NOMO-1 treated with DMSO at 0.1 percent for 48 hours (cell line): Measurements from ENCODE around the gene MED15.

Experiments
- DNase-seq: peaks from one replicate; lab custom pipeline; 2025; ENCODE audit not compliant: unreplicated experiment; lab: John Stamatoyannopoulos, UW

The MED15 gene

DNA sequence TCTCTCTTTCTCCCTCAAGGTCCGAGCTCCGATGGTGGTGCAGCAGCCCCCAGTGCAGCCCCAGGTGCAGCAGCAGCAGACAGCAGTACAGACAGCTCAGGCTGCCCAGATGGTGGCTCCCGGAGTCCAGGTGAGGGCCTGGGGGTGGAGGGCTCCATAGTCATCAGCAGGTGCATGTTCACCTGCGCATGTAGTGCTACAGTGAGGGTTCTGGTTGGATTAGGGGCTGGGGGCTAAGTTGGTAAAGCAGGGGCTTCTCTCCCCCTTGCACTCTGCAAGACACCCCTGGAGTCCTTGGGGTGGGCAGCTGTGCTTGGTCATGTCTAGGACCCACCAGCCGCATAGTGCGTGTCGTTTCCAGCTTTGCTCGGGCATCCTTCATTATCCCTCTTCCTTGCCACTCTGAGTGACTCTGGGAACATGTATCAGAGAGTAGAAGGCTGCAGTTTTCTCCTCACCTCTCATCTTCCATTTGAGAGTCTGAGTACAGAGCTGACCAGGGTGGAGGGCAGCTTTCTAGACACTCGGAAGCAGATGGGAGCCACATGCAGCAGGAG, 61.2 kb downstream of the MED15 start:
- DNase-seq, result no peak

DNA sequence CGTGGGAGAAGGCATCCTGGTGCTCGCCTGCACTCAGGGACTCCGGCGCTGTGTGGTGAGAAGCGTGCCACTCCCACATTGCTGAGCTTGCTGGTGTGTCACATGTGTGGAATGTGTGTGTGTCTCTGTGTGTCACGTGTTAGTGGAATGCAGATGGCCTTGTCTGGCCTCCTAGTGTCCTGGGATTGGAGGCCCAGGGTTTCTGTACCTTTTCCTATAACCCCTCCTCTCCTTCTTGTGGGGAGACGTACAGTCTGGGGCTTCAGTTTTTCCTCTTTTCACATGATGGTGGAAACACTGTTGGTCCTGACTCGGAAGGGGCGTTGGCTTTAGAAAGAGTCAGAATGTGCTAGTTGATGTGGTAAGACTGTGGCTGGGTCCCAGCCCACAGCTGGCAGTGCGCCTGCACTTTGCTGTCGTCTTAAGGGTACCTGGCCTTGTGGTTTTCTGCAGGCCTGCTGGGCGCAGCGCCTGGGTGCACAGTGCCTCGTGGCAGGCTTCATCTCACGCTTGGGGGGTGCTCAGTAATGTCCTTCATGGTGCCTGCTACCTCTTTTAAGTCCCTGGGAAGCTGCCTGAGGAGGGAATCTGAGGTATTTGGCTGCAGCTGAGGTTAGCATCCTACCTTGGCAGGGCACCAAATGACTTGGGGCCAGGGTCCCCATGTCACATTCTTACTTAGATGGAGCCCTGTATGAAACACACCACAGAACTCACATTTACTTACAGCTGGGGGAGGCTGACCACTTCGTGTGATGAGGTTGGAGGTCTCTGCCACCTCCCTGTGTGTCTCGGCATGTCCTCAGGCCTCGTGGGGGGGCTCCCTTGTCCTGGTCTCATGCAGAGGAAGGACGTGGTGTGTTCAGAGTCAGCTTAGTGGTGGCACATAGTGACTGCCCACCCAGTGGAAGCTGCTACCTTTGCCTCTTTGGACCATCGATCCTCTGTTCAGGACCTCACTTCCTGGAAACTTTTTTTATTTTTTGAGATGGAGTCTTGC, 61.9 kb downstream of the MED15 start:
- no peak for DNase-seq

DNA sequence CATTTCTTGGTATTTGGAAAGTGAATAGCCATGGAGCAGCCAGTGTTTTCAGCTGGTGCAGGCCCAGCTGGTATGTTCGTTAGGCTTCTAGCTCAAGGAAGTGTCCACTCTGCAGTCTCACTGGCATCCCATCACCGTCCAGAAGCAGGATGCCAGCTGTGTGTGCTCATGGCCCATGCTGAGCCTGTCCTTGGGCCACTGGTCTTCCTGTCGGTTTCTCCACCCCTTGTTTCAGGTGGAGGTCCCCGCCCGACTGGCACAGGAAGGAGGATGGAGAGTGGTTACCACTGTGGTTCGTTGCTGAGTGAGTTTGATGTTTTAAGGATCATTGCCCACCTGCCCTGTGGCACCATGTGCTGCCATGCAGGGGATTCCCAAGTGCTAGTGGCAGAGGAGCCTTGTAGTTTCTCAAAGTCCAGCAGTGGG, 63.7 kb downstream of the MED15 start:
- DNase-seq, result no peak

DNA sequence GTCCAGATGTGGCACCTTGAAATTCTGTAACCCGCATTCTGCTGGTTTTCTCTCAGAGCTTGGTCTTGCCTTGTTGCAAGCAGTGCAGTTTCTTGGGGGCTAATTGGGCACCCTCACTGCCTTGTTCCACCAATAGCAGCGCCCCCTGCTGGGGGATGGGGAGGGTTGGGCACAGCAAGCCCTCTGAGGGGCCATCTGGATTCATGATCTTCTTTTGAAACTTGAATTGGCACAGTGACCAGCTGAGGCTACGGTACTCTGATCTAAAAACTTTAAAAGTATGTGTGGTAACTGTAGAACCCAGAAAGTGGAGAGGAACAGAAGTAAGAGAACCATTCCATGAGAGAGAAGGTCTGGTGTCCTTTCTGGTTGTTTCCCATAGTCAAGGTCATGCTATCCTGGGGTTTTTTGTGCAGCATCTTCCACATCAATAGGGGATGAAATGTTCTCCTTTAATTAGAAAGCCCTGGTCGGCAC, 64.2 kb downstream of the MED15 start:
- DNase-seq, result no peak

DNA sequence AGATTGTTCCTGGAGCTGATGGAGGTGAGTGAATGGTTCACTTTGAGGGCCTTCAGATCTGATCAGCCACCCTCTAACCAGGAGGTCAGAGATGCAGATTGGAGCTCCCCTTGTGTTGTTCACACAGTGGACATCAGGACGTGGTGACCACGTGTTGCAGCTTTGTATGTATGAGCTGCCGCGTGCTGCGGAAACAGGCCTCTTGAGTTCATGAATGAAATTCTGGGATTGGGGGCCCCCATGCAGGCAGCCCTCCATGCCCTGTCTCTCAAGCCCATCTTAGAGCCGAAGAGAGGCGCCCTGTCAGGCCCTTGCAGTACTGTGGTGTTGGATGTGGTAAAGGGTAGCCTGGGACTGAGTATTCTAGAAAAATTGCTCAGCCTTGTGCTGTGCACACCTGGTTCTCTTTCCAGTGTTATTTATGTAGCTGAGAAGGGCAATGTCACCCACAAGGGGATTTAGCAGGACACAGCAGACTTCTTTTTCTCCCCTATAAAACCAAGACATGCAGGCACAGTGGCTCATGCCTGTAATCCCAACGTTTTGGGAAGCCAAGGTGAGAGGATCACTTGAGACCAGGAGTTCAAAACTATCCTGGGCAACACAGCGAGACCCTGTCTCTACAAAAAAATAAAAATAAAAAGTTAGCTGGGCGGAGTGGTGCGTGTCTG, 64.9 kb downstream of the MED15 start:
- DNase-seq, result no peak

DNA sequence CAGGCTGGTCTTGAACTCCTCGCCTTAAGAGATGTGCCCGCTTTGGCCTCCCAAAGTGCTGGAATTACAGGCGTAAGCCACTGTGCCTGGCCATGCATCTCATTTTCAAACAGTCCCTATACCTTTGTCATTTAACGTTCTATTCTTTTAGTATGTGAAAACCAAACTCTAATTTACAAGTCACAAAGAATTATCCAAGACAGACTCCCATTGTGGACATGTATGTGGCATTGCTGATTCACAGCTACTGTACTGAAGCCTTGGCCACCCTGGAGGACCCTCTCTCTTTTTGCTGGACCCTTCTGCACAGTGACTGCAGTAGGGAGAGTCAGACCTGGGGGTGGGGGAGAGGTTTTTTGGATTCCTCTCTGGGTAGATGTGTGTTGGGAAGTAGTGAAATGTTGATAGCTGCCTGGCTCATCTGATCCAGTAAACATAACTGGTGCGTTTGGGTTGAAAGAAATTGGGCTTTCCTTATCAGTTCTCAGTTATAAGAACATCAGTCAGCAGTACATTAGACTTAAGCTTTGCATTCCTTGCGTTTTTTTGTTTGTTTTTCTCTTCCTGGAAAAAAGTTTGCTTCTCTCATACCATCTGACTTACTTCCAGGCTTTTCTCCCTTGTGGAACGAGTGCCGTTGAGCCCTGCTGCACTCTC, 65.9 kb downstream of the MED15 start:
- DNase-seq, result no peak

DNA sequence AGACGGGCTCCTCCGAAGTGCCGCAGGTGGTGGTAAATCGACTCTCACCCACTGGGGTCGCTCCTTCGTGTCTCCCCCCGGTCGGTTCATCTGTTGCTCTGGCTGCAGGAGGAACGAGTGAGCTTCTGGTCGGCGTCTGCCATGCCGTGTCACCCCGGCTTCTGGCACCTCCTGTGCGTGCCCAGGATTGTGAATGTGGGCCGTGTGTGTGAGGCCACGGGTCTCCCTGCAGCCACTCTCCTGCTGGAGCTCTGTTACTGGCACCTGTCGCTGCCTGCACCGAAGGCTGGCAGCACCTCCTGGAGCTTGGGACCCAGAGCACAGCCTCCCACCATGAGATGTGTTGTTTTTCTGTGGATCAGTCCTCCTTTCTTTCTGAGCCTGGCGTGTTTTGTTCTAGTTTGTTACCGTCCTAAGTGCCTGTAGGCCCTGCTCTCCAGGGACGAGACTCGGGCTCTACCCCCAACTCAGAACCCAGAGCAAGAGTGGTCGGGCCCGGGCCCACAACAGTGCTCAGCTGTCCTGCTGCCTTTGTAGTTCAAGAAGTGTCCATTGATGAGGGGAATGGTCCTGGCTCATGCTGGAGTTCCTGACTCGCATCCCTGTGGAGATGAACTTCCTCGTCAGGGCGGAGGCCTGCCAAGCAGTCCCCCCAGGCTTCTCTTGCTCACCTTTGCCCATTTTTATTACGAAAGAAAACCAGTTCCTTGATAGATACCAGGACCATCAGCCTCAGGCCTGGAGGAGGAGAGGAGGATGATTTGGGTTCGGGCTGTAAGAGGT, 66.6 kb downstream of the MED15 start:
- no peak for DNase-seq

DNA sequence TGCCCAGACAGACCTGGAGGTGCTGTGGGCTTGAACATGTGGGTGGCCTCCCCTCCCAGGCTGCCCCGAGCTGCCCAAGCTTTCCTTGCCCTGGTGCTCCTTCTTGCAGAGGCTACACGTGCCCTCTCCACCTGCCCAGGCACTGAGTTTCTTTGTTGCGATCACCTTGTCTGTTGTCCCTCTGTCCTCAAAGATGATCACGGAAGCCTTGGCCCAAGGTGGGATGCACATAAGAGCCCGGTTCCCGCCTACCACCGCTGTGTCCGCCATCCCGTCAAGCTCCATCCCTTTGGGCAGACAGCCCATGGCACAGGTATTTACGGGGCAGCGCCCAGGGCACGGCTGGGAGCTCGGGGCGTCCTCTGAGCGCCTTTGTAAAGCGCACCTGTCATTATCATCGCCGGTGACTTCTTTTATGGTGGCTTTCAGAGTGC, 67.5 kb downstream of the MED15 start:
- no peak for DNase-seq

DNA sequence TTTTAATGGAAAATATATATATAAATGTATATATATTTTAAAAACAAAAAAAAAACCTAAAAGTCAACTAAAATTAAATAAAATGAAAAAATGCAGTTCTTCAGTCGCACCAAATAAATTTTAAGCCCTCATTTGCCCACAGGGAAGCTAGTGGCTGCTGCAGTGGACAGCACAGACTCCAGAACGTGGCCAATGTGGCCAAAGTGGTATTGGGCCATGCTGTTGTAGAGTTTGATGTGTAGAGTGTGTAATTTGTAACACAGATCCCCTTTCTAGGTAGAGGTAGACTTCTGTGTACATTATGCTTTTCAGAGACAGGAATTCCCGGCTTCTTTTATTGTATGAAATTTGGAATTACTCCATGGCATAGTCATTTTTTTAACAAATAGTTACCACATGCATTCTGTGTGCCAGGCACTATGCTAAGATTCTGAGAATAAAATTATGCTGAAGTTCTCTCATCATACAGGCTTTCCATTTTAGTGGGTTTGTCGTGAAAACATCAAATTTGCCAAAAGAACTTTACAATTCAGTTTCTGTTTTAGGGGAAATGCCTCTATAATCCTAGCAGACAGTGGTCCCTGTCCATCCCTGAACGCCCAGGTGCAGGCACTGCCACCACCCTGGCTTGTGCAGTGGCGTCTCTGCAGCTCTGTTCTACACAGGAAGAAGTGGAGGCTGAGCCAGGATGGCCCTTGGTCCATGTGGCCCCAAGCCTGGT, 68.5 kb downstream of the MED15 start:
- no peak for DNase-seq

DNA sequence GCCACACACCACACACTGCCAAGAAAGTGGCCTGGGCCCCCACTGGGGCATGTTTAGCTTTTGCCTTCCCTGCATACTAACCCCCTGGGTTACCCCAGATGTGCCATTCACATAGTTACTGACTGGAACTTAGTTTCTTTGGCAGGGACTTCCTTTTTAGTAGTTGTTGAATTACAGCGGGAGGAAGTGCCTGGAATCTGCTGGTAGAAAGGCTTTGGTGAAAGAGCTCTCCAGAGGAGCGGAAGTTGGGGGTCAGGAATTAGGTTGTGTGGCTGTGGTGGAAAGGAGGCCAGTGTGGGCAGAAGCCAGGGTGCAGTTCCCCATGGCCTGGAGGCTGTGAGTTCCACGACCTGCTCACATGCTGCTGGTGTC, 69.0 kb downstream of the MED15 start:
- no peak for DNase-seq

DNA sequence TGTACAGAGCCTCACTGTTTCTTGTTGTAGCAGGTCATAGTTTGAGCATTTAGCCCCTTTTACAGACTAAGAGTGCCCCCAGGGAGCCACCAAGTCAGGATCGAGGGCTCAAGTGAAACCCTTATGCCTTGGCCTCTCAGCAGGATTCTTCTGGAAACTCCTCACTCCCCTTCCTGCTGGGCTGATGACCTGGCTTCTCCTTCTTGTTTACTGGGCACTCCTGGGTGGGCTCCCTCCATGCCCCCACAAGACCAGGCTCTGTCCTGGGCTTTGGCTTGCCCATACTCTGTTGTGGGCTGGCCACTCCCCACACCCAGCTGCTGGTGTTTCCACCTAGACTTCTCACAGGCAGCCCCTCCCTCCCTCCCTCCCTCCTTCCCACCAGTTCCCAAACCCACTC, 69.6 kb downstream of the MED15 start:
- DNase-seq, result no peak

DNA sequence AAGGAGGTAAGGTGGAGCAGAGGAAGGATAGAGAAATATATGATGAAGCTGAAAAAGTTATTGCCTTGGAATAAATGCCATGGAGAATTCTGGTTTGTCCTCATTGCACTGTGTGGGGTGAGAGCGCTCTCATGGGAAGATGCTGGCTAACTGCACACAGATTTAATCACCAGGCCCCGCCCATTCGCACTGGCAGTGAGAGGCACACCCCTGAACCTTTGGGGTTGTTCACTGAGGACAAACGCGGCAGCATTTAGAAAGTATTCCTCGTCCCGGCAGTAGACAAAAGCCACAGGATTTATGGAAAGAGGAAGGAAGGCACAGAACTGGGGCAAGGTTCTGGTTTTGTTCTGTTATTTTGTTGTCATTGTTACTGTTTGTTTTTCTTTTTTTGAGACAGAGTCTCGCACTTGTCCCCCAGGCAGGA, 70.2 kb downstream of the MED15 start:
- no peak for DNase-seq

DNA sequence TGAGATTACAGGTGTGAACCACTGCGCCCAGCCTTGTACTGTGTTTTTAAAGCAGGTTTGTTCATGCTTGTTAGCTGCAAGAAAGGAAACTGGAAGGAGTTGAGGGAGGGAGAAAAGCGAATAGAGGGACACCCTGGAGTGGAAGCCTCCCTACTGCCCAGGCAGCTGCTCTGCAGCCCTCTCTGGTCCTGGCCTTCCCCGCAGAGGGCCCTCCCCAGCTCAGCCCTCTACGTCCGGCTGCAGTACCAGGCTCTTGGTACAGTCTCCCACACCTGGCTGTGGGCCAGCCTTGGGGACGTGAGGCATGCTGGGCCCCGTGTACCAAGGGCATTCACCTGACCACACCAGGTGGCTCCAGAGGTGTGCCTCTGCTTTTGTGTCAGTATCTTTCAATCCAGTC, 70.8 kb downstream of the MED15 start:
- no peak for DNase-seq

DNA sequence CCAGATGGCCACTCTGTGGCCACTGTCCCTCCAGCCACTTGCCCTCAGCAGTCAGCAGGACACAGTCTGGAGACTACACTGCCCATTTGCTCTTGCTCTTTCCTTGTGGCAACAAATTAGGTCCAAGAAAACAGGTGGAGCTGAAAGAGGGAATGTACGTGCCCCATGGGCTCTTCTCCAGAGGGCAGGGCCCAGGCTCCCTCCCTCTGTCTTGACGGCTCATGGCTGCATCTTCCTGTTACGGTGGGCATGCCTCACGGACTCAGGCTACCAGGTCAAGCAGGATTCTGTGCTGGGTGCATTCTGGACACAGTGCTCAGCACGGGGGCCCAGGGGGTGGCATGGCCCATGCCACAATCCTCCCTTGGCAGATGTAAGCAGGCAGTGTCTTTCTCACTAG, 71.3 kb downstream of the MED15 start:
- no peak for DNase-seq

DNA sequence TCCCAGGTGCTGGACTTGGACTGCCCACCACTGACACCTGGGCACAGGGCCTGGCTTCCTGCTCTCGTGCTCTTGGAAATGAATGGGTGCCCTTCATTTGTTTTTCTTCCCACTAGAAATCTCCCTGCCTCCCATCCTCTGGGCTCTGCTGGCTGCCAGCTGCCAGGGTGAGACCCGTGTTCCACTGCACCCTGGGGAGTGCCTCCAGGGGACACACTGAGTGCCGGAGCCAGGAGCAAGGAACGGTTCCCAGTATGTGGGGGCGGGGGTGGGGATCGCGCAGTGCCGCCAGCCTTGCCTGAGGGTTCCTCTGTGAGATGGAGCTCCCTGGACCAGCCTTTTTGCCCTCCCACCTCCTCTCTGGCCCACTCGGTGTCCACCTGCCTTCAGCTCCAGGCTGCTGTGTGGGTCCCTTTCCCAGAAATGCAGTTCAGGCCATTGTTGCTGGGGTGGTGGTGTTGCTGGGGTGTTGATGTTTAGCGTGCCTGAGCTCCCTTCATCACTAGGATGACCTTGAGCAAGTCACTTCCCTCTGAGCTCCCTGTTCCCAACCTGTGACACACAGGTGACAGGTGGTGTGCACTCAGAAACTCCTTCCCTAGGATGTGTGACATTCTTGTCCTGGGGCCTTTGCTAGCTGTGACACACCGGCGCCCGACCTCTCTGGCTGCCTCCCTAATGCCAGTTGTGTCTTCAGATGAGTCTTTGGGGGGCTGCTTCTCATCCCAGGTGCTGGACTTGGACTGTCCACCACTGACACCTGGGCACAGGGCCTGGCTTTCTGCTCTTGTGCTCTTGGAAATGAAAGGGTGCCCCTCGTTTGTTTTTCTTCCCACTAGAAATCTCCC, 72.1 kb downstream of the MED15 start:
- DNase-seq, result no peak

DNA sequence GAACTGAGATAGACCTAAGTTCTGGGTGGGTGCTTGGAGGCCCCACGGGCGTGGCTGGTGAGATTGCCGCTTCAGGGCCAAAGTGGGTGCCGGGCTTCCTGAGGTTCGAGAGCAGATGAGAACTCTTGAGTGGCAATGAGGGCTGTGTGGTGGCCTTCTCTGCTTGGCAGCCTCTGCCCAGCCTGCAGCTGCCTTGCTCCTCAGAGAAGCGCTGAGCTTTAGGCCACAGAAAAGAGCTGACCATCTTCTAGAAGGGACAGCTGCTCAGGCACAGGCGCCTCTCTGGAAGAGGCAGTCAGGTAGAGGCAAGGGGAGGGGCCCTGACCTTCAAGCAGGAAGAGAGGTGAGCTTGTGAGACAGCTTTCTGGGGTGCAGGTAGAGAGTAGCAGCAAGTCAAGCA, 72.8 kb downstream of the MED15 start:
- no peak for DNase-seq

DNA sequence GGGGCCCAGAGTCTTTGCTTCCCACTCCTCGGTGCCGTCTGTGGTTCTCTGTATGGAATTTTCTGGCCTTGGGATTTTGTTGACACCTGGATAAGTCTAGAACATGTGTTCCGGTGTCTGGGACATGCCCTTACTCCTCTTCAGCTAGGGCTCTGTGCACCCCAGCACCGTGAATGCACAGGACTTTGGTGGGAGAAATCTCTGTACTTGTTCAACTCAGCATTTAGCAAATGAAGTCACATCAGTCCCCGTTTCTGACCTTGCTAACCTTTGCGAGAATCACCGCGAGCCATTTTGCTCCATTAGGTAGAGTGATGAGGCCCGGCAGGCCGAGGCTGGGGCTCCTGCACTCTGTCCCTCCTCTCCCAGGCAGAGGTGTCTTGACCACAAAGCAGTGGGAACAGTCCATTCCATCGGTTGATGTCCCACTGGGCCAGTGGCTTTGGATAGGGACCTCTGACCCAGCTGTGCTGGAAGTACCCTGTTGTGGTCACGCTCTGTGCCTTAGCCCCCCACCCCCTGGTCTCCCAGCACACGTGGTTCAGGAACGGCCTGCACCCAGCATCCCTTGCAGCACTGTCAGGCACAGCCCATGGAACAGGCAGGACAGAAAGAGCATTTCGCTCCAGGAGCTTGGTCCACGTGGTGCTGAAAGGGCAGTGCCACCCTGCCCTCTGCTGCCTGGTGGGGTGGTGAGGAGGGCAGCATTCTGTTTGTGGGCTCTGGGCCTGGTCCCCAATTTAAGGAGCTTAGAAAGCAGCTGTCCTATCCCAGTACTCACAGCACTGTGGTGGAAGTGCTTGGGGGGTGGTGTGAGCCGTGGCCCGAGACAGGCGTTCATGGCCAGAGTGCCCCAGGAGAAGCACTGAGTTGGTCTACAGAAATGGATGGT, 73.4 kb downstream of the MED15 start:
- no peak for DNase-seq
